GM19452 (cell line): ENCODE data around the gene TIGD1.
"Not testable (repeated sequence)": the region's sequence is repeated elsewhere in the genome, so short reads cannot be mapped to it uniquely, and the experiment has no call there.

Source experiments
- ATAC-seq: cut with Tn5 transposase; IDR thresholded peaks from one replicate; pipeline ENCODE4 v1.9.1; 2021; ENCODE audit not compliant: unreplicated experiment

The TIGD1 gene

DNA sequence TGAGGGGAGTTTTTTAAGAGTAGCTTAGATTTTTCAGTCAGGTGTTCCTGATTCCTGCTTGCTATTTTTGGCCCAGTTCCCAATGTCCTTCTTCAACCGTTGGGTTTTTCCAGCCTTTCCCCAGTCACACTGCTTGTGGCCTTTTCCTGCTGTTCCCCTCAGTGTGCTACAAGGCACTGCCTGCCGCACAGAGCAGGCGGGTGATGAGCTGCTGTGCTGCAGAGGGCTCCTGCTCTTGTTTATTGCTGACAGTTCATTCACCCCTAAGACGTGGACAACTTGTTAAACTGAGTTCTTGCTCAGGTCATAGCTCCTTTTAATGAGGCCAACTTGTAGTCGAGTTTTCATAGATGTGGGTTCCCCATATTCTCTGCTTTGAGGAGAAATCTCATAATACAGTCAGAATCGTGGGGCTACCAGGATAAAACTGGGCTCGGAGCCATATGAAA is 20.7 kb upstream of the TIGD1 start:
- no peak for ATAC-seq

DNA sequence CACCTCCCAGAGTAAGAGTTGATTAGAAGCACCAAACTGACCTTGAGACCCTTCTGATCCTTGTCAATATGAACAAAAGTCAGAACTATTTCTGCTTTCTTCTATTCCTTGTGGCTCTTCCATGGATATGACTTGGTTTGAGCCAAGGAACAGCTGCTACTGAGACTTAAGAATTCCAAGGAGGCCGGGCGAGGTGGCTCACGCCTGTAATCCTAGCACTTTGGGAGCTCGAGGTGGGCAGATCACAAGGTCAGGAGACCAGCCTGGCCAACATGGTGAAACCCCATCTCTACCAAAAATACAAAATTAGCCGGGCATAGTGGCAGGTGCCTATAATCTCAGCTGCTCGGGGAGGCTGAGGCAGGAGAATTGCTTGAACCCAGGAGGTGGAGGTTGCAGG is 20.1 kb upstream of the TIGD1 start:
- not testable (repeated sequence) for ATAC-seq

DNA sequence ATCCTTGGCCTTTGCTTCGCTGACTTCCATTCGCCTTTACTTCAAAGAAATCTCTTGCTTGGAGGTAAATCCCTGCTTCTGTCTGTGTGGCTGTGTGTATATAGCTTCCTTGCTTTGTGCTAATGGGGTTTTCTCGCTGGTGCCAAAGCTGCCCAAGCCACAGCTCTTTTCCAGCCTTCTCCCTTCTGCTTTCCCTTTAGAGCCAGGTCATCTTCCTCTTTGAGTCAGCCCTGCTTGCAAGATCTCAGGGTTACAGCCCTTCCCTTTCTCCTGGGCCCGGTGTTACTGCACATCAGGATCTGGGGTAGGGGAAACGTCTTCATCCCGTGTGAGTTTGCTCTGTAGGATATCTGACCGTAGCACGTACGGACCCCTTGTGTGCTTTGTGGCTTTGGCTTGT is 19.2 kb upstream of the TIGD1 start:
- ATAC-seq = no peak

DNA sequence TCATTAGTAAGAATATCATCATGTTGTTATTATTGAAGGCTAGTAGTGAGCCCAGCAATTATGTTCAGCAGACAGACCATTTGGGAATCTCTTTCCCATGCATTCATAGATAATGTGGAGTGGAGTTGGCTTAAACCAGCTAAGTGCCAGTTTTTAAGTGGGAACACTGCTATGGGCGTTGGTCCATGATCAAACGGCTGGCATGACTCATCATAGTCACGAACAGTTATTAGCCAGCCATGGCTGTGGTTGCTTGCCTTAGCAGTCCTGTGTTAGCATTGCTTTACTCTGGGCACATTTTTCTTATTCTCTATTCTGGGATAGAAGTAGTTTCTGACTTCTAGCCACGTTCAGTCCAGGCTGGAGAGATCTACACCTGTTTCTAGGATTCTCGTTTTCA is 17.8 kb upstream of the TIGD1 start:
- ATAC-seq = no peak

DNA sequence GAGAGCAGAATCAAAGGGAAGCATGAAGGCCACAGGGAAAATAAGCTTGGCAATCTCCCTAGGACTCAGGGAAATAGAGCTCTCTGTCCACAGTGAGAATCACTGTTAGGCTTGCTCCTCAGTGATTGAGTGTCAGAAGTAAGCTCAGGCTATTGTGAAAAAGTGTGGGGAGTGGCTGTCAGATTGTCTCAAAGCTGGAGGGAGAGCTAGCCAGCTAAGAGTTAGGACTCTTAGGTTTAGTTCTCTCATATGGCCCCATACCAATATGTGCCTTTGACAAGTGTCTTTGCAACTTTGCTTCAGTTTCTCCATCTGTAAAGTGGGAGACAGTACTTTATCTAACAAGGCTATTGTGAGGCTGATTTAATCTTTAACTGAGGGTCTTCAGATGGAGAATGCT is 17.4 kb upstream of the TIGD1 start:
- no peak for ATAC-seq

DNA sequence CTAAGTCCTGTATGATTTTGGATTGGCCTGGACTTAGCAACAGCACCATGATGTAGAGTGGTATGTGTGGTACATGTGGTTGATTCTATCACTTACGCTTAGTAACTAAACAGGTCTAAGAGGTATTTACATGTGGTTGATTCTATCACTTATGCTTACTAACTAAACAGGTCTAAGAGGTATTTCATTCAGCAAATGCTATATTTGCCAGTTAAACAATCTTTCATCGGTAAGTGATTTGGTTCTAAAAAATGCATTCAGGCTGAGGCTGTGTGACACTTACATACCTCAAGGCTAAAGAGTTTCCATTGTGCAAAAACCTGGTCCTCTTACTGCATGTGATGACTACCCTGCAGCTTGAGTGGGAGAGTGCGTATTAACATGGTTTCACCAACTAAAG is 13.2 kb upstream of the TIGD1 start:
- no peak for ATAC-seq

DNA sequence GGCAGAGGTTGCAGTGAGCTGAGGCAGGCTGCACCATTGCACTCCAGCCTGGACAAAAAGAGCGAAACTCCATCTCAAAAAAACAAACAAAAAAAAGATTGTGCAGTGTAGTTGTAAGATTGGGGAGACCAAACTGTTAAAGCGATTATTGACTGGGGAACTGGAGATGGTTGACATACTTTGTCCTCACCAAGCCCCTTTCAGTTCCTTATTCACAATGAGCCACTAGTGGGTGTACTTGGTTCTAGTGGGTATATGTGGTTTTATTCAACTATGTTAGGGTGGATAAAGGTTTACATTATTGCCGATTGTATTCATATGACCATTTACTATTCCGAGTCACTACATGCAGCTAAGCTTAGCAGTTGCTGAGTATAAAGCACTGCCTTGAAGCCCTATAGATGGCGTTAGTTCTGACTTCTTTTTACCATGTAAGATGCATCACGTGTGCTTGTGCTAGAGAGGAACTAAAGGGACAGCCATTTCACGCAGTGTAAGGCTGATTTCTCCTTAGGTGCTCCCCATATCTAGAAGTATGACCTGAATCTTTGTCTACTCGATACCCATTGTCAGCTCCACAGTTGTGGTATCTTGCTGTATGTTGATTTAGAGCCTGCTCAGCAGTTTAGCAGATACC is 12.3 kb upstream of the TIGD1 start:
- no peak for ATAC-seq

DNA sequence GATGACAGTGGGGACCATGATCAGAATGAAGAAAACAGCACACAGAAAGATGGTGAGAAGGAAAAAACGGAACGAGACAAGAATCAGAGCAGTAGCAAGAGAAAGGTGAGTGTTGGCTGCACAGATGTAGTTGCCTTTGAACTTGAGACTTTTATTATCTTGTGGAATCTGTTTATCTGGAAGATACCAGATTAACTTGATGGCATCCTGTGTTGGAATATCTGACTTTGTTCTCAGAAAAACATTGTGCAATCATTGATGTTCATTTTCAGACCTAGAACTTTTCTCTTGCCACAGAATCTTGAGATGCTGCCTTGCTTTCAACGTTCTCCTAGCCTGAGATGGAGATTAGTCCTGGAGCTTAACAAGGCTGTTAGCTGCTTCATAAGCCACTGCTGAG is 6.1 kb upstream of the TIGD1 start:
- no peak for ATAC-seq

DNA sequence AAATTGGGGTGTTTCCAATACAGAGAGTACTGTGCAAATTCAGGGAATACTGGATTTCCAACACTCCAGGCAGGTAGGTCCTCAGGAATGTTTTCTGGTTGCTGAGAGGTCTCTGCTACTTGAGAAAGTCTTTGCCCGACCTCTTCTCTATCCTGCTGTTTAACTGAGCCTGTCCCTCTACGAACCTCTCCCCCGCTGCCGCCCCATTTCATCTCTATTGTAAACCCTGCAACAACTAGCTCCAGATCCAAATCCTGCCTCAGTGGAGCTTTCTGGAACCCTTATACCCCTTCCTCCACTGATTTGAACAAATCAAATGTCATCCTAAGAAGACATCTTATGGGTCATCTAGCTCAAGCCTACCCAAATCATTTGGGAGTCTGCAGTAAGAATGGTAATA is 1.4 kb upstream of the TIGD1 start:
- no peak for ATAC-seq

DNA sequence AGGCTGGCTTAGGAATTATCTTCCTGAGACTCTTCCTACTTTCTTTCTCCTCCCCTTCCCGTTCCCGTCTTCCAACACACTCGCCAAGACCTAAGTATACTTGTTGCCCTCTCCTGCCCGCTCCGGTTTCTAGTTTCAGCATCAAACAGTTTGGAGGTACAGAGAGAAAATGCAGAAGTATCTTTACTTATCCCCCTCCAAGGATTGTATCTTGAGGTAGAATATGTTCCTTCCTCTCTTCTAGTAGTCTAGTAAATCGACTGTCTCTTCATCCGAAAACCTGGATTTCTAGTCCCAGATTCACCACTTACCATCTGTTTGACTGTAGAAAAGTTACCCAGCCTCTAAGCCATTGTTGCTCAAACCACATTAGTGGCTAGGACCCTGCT is 887 bp upstream of the TIGD1 start:
- ATAC-seq = no peak

DNA sequence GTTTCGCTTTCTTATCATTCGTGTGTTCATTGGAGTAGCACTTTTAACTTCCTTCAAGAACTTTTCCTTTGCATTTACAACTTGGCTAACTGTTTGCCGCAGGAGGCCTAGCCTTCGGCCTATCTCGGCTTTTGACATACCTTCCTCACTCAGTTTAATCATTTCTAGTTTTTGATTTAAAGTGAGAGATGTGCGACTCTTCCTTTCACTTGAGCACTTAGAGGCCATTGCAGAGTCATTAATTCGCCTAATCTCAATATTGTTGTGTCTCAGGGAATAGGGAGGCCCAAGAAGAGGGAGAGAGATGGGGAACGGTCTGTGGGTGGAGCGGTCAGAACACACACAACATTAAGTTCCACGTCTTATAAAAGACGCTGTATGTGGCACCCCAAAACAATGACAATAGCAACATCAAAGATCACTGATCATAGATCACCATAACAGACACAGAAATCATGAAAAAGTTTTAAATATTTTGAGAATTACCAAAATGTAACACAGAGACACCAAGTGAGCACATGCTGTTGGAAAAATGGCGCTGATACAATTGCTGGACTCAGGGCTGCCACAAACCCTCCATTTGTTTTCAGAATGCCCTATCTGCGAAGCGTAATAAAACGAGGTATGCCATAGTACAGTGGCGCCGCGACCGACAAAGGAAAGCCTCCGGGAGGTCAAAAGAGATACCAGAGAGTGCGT is 553 bp downstream of the TIGD1 start:
- ATAC-seq = no peak

DNA sequence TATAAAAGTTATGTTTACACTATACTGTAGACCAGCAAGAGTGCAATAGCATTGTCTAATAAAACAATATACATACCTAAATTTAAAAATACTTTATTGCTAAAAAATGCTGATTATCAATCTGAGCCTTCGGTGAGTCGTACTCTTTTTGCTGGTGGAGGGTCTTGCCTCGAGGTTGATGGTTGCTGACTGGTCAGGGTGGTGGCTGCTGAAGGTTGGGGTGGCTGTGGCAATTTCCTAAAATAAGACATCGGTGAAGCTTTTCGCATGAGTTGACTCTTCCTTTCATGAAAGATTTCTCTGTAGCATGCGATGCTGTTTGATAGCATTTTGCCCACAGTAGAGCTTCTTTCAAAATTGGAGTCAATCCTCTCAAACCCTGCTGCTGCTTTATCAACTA is 2.4 kb downstream of the TIGD1 start:
- no peak for ATAC-seq

DNA sequence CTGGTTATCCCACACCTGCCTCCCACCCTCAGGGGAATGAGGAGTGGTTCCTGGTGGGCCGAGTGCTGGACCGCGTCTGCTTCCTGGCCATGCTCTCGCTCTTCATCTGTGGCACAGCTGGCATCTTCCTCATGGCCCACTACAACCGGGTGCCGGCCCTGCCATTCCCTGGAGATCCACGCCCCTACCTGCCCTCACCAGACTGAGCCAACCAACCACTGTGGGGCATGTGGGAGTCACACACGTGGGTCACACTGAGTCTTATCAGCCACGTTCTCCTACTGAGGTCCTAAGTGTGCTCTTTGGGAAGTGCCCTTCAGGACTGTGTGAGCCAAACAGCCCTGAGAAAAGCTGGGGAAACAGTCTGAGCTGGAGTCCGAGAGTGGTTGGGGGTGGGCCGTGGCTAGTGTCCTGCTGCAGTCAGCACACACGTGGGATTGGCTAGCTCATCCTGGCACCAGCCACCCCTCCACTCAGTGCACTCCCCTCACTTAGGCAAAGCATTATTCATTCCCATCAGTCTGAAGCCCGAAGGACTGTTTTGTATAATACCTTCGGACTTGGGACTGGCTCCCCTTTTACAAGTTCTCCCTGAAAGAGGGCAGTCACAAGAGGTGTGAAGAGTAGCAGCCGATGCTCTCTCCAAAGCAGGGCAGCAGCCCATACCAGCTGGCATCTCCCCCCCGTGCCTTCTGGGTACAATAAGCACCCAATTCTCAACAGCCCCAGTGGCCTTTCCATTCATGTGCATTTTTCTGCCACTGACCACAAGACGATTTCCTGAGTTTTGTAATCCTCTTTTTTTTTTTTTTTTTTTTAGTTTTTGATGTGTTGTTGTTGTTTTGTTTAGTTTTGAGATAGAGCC is 4.6 kb downstream of the TIGD1 start:
- ATAC-seq = no peak

DNA sequence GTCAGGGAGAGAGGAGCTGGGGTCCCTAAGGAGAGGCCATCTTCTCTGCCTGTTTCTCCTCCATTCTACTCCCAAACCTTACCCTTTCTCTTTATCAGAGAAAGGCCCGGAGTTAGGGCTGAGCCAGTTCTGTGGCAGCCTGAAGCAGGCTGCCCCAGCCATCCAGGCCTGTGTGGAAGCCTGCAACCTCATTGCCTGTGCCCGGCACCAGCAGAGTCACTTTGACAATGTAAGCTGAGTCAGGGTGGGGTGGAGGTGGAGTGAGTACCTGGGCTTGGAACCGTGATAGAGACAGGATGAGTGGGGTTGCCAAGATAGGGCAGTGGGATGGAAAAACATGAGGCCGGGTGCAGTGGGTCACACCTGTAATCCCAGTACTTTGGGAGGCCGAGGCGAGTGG is 5.7 kb downstream of the TIGD1 start:
- no peak for ATAC-seq

DNA sequence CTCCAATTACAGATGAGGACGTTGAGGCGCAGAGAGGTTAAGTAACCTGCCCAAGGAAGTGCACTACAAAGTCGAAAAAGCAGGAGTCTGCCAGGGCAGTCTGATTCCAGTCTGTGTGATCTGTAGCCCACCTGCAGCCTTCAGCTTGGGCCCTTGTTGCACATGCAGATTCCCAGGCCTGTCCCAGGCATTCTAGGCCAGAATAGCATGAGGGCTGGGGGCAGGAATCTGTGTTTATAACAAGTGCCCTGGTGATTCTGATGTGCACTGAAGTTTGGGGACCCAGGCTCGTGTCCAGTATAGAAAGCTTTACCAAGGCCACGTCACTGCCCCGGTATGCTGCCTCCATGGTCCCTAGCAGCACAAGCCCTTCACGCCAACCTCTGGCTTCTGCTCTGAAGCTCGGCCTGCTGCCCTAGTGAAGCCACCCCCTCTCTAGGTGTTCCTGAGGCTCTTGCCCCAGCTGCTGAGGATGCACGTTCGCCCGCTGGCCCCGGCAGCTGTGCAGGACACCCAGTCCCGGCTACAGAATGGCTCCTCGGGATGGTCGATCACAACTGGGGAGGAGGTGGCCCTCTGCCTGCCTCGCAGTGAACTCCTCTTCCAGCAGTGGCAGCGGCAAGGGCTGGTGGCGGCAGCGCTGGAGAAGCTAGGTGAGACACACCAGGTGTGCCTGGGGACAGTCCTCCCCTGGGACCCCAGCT is 6.3 kb downstream of the TIGD1 start:
- ATAC-seq = no peak

DNA sequence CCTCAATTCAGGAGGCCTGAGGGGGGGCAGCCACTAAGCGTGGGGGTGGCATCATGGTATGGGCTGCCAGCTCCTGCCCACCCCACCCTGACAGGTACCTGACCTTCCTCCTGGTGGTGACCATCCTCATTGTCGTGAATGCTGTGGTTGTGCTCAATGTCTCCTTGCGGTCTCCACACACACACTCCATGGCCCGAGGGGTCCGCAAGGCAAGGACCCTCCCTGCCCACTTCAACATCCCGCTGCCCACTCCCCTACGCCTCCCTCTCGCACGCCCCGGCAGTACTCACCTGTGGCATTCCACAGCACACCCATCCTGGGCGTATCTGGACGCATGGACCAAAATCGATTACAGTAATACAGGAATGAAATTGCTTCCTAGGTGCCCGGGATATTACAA is 6.9 kb downstream of the TIGD1 start:
- no peak for ATAC-seq

DNA sequence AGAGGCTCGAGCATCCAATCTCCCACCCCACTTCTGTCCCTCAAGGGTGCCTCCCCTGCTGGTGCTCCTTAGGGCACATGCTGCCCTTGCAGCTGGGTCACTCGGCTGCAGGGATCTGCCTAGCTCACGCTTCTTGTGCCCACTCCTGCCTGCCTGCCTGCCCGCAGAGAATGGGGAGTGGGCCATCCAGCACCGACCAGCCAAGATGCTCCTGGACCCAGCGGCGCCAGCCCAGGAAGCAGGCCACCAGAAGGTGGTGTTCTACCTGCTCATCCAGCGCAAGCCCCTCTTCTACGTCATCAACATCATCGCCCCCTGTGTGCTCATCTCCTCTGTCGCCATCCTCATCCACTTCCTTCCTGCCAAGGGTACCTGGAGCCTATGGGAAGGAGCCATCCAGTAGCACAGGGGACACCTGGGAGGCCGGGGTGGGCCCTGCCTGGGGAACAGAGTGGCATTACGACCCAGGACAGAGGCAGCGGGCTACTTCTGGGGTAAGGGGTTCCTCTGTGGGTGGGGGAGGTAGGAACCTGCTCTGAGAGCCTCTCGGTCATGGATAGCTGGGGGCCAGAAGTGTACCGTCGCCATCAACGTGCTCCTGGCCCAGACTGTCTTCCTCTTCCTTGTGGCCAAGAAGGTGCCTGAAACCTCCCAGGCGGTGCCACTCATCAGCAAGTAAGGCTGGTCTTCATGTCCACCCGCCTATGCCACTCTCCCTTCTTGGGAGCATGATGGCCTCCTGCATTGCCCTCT is 7.5 kb downstream of the TIGD1 start:
- ATAC-seq = no peak

DNA sequence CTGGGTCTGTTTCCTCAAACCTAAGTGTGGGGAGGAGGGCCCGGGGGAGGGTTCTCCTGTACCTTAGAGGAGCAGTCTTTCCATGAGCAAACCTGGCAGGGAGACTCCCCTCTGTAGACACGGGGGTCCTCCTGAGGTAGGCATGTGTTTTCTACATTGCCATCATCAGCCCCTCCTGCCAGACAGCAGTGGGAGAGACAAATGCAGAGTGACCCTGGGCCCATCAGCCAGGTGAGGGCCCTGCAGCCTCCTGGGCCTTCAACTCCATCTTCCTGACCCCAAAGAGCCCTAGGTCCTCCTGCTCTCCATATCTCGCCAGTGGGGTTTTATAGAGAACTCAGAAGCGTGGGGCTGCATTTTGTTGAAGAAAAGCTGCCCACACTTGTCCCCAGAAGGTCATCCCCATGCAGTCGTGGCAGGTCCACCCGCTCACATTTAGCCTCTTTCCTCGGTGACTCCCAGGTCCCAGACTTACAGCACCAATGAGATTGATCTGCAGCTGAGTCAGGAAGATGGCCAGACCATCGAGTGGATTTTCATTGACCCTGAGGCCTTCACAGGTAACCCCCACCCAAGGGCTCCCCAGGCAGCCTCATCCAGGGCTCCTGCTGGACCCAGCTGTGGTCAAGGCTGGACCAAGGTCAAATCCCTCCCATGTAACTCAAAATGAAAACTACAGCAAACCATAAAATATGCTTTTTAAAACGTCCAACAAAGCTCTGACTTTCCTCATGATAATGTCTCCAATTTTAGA is 8.2 kb downstream of the TIGD1 start:
- no peak for ATAC-seq

DNA sequence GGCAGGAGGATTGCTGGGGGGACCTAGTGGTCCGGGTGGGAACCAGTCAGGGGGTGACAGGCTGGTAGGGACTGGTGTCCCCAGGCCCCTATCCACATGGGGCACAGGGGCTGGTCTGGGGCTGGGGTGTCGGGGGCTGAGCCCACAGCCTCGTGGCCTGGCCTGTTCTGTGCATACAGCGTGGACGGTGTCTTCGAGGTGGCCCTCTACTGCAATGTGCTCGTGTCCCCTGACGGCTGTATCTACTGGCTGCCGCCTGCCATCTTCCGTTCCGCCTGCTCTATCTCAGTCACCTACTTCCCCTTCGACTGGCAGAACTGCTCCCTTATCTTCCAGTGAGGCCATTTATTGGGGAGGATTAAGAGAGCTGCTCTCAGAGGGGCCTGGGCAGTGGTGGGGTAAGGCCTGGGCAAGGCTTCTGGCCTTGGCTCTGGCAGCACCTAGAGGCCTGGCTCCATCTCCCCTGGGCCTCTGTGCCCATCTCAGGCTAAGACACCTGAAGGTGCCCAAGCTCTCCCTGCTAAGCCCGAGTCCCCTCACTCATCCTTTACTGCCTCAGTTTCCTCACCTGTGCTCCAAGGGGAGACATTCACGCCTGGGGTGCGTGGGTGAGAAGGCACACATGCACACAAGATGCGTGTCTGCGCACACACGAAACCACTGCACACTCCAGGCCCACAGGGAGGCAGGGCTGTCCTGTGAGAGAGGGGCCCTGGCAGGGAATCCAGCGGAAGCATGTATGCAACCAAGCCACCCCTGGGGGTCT is 9.0 kb downstream of the TIGD1 start:
- no peak for ATAC-seq
